HepG2 (cell line): ENCODE data around the gene HDAC5. TPM values are rescaled to one million over a fixed set of nuclear protein-coding genes. Genes with fewer than 3 reads are reported as not detected.
A peak's percentile ranks its signal among the peaks of the same experiment; 100 is the strongest.

Experiments used
- GTF3A ChIP-seq: sonication (generic); formaldehyde crosslinking; conservative IDR thresholded peaks from 2 replicates; pipeline ENCODE4 v1.4.0; 2020; ENCODE audit warnings: mild to moderate bottlenecking, missing genetic modification reagents
- IRX3 ChIP-seq: sonication (generic); formaldehyde crosslinking; IDR thresholded peaks from 2 replicates; pipeline ENCODE4 v1.8.1; 2023; ENCODE audit warnings: mild to moderate bottlenecking, low read depth, missing genetic modification reagents, borderline replicate concordance
- MATR3 ChIP-seq: sonication (generic); formaldehyde crosslinking; IDR thresholded peaks from 2 replicates; pipeline ENCODE4 v1.4.0; 2020; ENCODE audit warnings: missing genetic modification reagents
- MED1 ChIP-seq: sonication (generic); formaldehyde crosslinking; IDR thresholded peaks from 2 replicates; pipeline ENCODE4 v1.4.0; 2020; ENCODE audit warnings: missing genetic modification reagents
- TEAD2 ChIP-seq: sonication (generic); formaldehyde crosslinking; IDR thresholded peaks from 2 replicates; pipeline ENCODE4 v1.9.0; 2021; ENCODE audit warnings: missing genetic modification reagents
- ZMYM4 ChIP-seq: sonication (generic); formaldehyde crosslinking; IDR thresholded peaks from 2 replicates; pipeline ENCODE4 v1.8.1; 2023; ENCODE audit warnings: mild to moderate bottlenecking, missing genetic modification reagents
- ZNF143 ChIP-seq: sonication (generic); formaldehyde crosslinking; IDR thresholded peaks from 2 replicates; pipeline ENCODE4 v1.4.0; 2020; ENCODE audit warnings: missing genetic modification reagents
- ZNF382 ChIP-seq: sonication (generic); formaldehyde crosslinking; IDR thresholded peaks from 2 replicates; pipeline ENCODE4 v1.5.0; 2020; ENCODE audit warnings: missing genetic modification reagents, mild to moderate bottlenecking, borderline replicate concordance
- polyA plus RNA-seq, 8 experiments: library from polyadenylated mRNA; depleted of rRNA in 3 of 8; stranded (reverse) in 7 of 8; unstranded in 1 of 8; fragments of >200 nt; fragmentation: Illumina TruSeq in 4 of 8; extraction: Trizol in 4 of 8; gene quantifications; 2 replicates each; pipeline versions ENCODE4 v1.2.1 to v1.2.3, GENCODE V29; 2011 to 2016; ENCODE audit warnings: low read depth in 4 of 8, missing spikeins in 1 of 8, mixed read lengths in 1 of 8; ENCODE audit not compliant: insufficient read depth in 1 of 8
- total RNA-seq, 5 experiments: library from RNA; depleted of rRNA; stranded (reverse); fragments of >200 nt; fragmentation: Illumina TruSeq; extraction: Trizol; gene quantifications; 2 replicates each; pipeline ENCODE4 v1.2.3, GENCODE V29; 2016; ENCODE audit warnings: low read depth in 1 of 5
- TF ChIP-seq, protein P1 (sequence below): sonication (generic); formaldehyde crosslinking; IDR thresholded peaks from 2 replicates; pipeline ENCODE4 v1.5.0; 2020; ENCODE audit warnings: mild to moderate bottlenecking, missing genetic modification reagents
- TF ChIP-seq, protein P2 (sequence below): IDR thresholded peaks from 2 replicates; pipeline ENCODE4 v1.6.1; 2018; ENCODE audit warnings: missing genetic modification reagents
- TF ChIP-seq, protein P3 (sequence below): sonication (generic); formaldehyde crosslinking; conservative IDR thresholded peaks from 2 replicates; pipeline ENCODE4 v1.8.0; 2022; ENCODE audit warnings: mild to moderate bottlenecking, moderate library complexity, missing genetic modification reagents
- TF ChIP-seq, protein P4 (sequence below): fragments of 450-650 bp; IDR thresholded peaks from 2 replicates; pipeline ENCODE4 v1.6.1; 2016
- TF ChIP-seq, protein P5 (sequence below): sonication (generic); formaldehyde crosslinking; IDR thresholded peaks from 2 replicates; pipeline ENCODE4 v1.5.0; 2020; ENCODE audit warnings: mild to moderate bottlenecking, missing genetic modification reagents
- TF ChIP-seq, protein P6 (sequence below): sonication (generic); formaldehyde crosslinking; IDR thresholded peaks from 2 replicates; pipeline ENCODE4 v1.8.1; 2023; ENCODE audit warnings: mild to moderate bottlenecking, missing genetic modification reagents
- TF ChIP-seq, protein P7 (sequence below): sonication (generic); formaldehyde crosslinking; IDR thresholded peaks from 2 replicates; pipeline ENCODE4 v1.4.0; 2020; ENCODE audit warnings: missing genetic modification reagents

The HDAC5 gene
- total and polyA plus RNA-seq, 2 of the 13 experiments (the other 11 are each of a cell fraction or from before 2014, with no cell fraction given): 46.4 to 85.4 TPM

DNA sequence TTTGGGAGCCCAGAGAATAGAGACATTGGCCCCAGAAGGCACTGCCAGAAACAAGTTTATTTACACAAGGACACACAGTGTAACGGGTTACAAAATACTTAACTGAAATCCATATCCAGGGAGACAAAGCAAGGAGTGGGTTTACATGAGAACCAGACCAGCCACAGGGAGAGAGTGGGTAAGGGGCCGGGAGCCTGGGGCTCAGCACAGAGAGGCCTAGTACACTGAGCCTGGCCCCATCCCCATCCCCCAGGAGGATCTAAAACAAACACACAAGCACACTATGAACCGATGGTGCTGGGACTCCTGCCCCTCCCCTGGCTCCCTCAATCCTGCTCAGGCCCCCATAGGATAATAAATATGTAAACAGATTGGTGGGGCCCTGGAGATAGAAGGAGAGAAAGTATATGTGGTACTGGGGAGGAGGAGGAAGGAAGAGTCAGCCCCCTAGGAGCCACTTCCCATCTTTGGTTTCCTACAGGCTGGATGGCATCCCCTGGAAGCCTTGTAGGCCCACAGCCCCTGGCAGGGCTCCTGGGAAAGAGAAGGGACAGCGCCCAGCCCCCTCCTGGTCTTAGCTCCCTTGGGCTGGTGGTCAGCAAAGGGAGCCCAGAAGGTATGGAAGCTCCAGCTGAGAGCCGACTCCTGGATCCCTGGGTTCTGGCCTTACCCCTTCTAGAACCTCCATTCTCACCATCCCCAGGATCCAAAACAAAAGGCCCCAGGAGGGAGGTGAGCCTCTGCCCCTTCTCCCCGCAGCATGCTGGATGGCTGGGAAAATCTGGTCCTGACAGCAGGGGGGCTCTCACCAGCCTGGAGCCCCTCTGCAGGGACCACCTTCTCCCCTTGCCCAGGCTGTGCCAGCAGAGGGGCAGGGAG lies 46.5 kb downstream of the HDAC5 start (continued):
- TF ChIP-seq, protein P1, sequence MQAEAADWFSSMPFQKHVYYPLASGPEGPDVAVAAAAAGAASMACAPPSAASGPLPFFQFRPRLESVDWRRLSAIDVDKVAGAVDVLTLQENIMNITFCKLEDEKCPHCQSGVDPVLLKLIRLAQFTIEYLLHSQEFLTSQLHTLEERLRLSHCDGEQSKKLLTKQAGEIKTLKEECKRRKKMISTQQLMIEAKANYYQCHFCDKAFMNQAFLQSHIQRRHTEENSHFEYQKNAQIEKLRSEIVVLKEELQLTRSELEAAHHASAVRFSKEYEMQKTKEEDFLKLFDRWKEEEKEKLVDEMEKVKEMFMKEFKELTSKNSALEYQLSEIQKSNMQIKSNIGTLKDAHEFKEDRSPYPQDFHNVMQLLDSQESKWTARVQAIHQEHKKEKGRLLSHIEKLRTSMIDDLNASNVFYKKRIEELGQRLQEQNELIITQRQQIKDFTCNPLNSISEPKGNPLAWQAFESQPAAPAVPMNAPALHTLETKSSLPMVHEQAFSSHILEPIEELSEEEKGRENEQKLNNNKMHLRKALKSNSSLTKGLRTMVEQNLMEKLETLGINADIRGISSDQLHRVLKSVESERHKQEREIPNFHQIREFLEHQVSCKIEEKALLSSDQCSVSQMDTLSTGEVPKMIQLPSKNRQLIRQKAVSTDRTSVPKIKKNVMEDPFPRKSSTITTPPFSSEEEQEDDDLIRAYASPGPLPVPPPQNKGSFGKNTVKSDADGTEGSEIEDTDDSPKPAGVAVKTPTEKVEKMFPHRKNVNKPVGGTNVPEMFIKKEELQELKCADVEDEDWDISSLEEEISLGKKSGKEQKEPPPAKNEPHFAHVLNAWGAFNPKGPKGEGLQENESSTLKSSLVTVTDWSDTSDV (CRISPR knock-in tag): no peak
- TF ChIP-seq ZNF382 (CRISPR knock-in tag) (no peak), MED1 (CRISPR knock-in tag) (peak; percentile 56; the same call in 1 of the 2 replicates), ZMYM4 (CRISPR knock-in tag) (0 out of 2 replicates have a peak, but pooled peaks have one; percentile 14), TEAD2 (CRISPR knock-in tag) (no peak), GTF3A (CRISPR knock-in tag) (no peak), IRX3 (CRISPR knock-in tag) (no peak), ZNF143 (CRISPR knock-in tag) (0 out of 2 replicates have a peak, but pooled peaks have one; percentile 20), MATR3 (CRISPR knock-in tag) (no peak)
- TF ChIP-seq, protein P2, sequence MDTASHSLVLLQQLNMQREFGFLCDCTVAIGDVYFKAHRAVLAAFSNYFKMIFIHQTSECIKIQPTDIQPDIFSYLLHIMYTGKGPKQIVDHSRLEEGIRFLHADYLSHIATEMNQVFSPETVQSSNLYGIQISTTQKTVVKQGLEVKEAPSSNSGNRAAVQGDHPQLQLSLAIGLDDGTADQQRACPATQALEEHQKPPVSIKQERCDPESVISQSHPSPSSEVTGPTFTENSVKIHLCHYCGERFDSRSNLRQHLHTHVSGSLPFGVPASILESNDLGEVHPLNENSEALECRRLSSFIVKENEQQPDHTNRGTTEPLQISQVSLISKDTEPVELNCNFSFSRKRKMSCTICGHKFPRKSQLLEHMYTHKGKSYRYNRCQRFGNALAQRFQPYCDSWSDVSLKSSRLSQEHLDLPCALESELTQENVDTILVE: no peak
- TF ChIP-seq, protein P3, sequence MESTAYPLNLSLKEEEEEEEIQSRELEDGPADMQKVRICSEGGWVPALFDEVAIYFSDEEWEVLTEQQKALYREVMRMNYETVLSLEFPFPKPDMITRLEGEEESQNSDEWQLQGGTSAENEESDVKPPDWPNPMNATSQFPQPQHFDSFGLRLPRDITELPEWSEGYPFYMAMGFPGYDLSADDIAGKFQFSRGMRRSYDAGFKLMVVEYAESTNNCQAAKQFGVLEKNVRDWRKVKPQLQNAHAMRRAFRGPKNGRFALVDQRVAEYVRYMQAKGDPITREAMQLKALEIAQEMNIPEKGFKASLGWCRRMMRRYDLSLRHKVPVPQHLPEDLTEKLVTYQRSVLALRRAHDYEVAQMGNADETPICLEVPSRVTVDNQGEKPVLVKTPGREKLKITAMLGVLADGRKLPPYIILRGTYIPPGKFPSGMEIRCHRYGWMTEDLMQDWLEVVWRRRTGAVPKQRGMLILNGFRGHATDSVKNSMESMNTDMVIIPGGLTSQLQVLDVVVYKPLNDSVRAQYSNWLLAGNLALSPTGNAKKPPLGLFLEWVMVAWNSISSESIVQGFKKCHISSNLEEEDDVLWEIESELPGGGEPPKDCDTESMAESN: no peak
- TF ChIP-seq, protein P4, sequence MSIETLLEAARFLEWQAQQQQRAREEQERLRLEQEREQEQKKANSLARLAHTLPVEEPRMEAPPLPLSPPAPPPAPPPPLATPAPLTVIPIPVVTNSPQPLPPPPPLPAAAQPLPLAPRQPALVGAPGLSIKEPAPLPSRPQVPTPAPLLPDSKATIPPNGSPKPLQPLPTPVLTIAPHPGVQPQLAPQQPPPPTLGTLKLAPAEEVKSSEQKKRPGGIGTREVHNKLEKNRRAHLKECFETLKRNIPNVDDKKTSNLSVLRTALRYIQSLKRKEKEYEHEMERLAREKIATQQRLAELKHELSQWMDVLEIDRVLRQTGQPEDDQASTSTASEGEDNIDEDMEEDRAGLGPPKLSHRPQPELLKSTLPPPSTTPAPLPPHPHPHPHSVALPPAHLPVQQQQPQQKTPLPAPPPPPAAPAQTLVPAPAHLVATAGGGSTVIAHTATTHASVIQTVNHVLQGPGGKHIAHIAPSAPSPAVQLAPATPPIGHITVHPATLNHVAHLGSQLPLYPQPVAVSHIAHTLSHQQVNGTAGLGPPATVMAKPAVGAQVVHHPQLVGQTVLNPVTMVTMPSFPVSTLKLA: no peak
- TF ChIP-seq, protein P5, sequence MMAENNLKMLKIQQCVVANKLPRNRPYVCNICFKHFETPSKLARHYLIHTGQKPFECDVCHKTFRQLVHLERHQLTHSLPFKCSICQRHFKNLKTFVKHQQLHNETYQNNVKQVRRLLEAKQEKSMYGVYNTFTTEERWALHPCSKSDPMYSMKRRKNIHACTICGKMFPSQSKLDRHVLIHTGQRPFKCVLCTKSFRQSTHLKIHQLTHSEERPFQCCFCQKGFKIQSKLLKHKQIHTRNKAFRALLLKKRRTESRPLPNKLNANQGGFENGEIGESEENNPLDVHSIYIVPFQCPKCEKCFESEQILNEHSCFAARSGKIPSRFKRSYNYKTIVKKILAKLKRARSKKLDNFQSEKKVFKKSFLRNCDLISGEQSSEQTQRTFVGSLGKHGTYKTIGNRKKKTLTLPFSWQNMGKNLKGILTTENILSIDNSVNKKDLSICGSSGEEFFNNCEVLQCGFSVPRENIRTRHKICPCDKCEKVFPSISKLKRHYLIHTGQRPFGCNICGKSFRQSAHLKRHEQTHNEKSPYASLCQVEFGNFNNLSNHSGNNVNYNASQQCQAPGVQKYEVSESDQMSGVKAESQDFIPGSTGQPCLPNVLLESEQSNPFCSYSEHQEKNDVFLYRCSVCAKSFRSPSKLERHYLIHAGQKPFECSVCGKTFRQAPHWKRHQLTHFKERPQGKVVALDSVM (CRISPR knock-in tag): no peak
- TF ChIP-seq, protein P6, sequence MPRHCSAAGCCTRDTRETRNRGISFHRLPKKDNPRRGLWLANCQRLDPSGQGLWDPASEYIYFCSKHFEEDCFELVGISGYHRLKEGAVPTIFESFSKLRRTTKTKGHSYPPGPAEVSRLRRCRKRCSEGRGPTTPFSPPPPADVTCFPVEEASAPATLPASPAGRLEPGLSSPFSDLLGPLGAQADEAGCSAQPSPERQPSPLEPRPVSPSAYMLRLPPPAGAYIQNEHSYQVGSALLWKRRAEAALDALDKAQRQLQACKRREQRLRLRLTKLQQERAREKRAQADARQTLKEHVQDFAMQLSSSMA (CRISPR knock-in tag): no peak
- TF ChIP-seq, protein P7, sequence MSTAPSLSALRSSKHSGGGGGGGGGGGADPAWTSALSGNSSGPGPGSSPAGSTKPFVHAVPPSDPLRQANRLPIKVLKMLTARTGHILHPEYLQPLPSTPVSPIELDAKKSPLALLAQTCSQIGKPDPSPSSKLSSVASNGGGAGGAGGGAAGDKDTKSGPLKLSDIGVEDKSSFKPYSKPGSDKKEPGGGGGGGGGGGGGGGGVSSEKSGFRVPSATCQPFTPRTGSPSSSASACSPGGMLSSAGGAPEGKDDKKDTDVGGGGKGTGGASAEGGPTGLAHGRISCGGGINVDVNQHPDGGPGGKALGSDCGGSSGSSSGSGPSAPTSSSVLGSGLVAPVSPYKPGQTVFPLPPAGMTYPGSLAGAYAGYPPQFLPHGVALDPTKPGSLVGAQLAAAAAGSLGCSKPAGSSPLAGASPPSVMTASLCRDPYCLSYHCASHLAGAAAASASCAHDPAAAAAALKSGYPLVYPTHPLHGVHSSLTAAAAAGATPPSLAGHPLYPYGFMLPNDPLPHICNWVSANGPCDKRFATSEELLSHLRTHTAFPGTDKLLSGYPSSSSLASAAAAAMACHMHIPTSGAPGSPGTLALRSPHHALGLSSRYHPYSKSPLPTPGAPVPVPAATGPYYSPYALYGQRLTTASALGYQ (CRISPR knock-in tag): no peak
